CD4-positive, alpha-beta T cell treated with Interleukin-6 for 4 hours (primary cell): ENCODE results near the gene BCL3.

Source experiments
- DNase-seq: peaks from one replicate; pipeline ENCODE4 v3.0.0-alpha.2; 2020; ENCODE audit warnings: mixed read lengths

The BCL3 gene

GRCh38 chr19:44799627-44800346 lies 51.3 kb downstream of the BCL3 start:
- DNase-seq: no peak

DNA sequence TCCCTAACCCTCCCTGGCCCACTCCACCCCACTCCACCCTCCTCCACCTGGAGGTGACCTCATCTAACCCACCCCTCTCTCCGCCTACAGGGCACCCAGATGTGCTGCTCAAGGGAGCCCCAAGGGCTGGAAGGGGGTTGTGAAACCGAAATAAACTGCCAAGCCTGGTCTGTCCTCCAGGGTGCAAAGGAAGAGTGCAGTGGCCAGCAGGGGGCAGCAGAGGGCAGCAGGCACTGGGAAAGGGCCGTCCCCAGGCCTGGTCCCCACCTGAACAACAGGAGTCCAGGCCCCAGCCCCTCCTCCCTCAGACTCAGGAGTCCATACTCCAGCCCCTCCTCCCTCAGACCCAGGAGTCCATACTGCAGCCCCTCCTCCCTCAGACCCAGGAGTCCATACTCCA lies 52.0 kb downstream of the BCL3 start:
- peak; percentile 85 for DNase-seq

DNA sequence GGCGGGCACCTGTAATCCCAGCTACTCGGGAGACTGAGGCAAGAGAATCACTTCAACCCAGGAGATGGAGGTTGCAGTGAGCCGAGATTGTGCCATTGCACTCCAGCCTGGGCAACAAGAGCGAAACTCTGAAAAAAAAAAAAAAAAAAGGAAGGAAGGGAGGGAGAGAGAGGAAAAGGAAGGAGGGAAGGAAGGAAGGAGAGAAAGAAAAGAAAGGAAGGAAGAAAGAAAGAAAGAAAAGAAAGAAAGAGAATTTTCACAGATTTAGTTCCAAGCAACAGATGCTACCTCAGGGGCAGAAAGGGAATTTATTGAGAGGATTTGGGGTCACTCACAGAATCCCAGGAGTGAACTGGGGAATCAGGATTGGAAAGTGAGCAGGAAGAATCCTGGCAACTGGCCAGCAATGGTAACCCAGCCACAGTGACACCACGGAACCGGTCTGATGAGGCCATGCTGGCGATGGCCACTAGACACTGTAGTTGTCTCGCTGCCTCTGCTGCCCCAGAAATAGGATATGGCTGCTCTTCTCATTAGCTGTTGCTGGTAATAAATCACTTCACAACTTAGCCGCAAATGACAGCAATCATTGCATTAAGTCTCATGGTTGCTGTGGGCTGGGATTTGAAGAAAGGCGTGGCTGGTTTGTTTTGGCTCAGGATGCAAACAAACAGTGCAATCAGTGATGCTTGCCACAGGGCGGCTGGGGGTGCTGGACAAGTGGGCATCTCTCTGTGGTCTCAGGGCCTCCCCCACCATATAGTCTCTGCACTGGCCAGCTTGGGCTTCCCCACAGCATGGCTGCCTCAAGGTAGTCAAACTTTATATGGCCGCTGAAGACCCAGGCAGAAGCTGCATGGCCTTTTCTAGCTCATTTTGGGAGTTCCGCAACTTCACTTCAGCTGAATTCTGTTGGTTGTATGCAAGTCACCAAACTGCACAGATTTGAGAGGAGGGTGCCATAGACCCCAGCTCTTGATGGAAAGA lies 55.2 kb downstream of the BCL3 start:
- DNase-seq: no peak

DNA sequence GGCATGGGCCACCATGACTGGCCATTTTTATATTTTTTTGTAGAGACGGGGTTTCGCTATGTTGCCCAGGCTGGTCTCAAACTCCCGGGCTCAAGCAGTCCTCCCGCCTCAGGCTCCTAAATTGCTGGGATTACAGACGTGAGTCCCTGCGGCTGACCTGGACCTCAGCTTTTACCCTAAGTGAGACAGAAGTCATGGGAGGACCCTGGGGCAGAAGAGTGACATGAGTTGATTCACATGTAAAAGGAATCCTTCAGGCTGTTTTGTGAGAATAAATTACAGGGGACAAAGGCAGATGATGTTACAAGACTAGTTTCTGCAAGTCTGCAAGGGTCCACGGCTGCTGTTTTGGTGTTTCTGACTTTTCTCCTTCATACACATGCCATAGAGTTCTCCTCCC lies 57.8 kb downstream of the BCL3 start:
- DNase-seq: no peak

DNA sequence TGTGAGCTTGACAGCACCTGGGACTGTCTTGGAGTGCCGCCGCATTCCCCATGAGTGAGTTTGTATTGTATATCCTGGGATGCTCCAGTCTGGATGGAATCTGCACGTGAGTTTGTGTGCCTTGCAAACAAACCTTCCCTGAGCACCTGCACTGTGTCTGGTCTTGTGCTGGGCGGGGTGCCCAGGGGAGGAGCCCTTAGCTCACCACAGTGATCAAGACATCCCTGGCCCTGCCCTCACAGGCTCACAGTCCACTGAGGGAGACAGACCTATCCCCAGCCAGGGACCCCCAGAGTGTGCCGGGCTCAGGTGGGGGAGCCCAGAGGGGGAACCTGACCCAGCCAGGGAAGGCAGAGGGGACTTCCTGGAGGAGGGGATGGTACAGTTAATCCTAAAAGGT lies 58.7 kb downstream of the BCL3 start:
- DNase-seq: no peak

DNA sequence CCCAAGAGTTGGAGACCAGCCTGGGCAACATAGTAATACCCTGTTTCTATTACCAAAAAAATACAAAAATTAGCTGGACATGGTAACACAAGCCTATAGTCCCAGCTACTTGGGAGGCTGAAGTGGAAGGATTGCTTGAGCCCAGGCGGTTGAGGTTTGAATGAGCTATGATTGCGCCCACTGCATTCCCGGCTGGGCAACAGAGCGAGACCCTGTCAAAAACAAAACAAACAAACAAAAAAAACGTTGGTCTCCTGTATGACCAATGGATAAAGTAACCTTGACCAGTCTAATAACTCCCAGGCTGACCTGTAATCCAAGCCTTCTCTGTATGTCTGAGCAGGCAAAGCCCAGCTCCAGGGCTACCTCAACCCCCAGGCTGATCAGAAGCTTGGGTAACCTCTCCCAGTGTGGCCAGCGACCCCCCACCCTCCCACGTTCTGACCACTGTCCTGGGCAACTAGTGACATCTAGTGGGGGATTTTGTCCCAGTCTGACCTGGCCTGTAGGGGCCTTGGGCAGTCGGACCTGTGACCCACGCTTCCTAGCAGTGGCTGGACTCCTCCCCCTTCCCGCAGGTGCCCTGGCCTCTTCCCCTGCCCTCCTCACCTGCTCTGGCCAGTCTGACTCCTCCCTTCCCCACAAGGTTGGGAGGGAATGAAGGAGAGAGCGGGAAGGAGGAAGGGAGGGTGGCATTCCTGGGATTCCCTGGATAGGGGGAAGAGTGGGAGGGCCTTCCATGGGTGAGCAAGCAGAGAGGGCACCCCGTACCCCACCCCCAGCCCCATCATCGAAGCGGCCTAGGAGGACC lies 59.3 kb downstream of the BCL3 start:
- DNase-seq: no peak

- DNase-seq: peak; percentile 24
Measured at GRCh38 chr19:44808463-44809371, 60.2 kb downstream of the BCL3 start, which contains the start of gene BCAM. Gene BCAM, plus strand, starts transcription at chr19:44809103. Its CDS starts 22 bp downstream, at chr19:44809125.
